Mesenchymal stem cell (in vitro differentiated cells and primary cell): Measurements from ENCODE around the gene HSD3B7.

Source experiments
- DNase-seq: peaks from one replicate; pipeline ENCODE4 v3.0.0-alpha.2; 2013
- H2AFZ ChIP-seq: one replicate; pipeline ENCODE4 v1.6.1; 2013; ENCODE audit warnings: low read depth, mild to moderate bottlenecking, control low read depth, inconsistent platforms, low read length, moderate library complexity
- H2AK5ac ChIP-seq: 2 replicates; pipeline ENCODE4 v1.6.1; 2013; ENCODE audit warnings: low read length, moderate library complexity, mild to moderate bottlenecking, inconsistent platforms; ENCODE audit not compliant: severe bottlenecking
- H2BK120ac ChIP-seq: one replicate; pipeline ENCODE4 v1.6.1; 2013; ENCODE audit warnings: low read depth, mild to moderate bottlenecking, inconsistent platforms, low read length, moderate library complexity
- H2BK12ac ChIP-seq, 2 experiments: one replicate each; pipeline ENCODE4 v1.6.1; 2013; ENCODE audit warnings: inconsistent platforms in 2 of 2, low read length in 2 of 2, mild to moderate bottlenecking in 2 of 2, moderate library complexity in 2 of 2, control low read depth in 1 of 2
- H2BK15ac ChIP-seq: one replicate; pipeline ENCODE4 v1.6.1; 2013; ENCODE audit warnings: mild to moderate bottlenecking, low read depth, inconsistent platforms; ENCODE audit not compliant: poor library complexity, severe bottlenecking
- H2BK5ac ChIP-seq: 2 replicates; pipeline ENCODE4 v1.6.1; 2013; ENCODE audit warnings: low read depth, mild to moderate bottlenecking, low read length, control low read depth, inconsistent platforms; ENCODE audit not compliant: poor library complexity, severe bottlenecking
- H3K14ac ChIP-seq, 2 experiments: one replicate each; pipeline ENCODE4 v1.6.1; 2013; ENCODE audit warnings: inconsistent platforms in 2 of 2, low read length in 2 of 2, control low read depth in 1 of 2, mild to moderate bottlenecking in 1 of 2, moderate library complexity in 1 of 2
- H3K18ac ChIP-seq, 2 experiments: one replicate each; pipeline ENCODE4 v1.6.1; 2013; ENCODE audit warnings: inconsistent platforms in 2 of 2, low read length in 2 of 2, control low read depth in 1 of 2, low read depth in 1 of 2, mild to moderate bottlenecking in 1 of 2
- H3K23ac ChIP-seq, 2 experiments: one replicate each; pipeline ENCODE4 v1.6.1; 2013; ENCODE audit warnings: inconsistent platforms in 2 of 2, low read length in 2 of 2, mild to moderate bottlenecking in 2 of 2, moderate library complexity in 2 of 2, control low read depth in 1 of 2
- H3K27ac ChIP-seq: 2 replicates; pipeline ENCODE4 v1.5.1; 2013; ENCODE audit warnings: mild to moderate bottlenecking, moderate library complexity, low read length, control low read depth, inconsistent platforms; ENCODE audit not compliant: poor library complexity, severe bottlenecking
- H3K27me3 ChIP-seq, 2 experiments: 2 replicates each; pipeline versions ENCODE4 v1.6.1 to v1.7.0; 2013; ENCODE audit warnings: low read length in 2 of 2, mild to moderate bottlenecking in 2 of 2, moderate library complexity in 2 of 2, control low read depth in 1 of 2, inconsistent platforms in 1 of 2; ENCODE audit not compliant: control insufficient read depth in 1 of 2, insufficient read depth in 1 of 2
- H3K36me3 ChIP-seq, 2 experiments: 2 replicates each; pipeline versions ENCODE4 v1.6.1 to v1.7.0; 2013; ENCODE audit warnings: low read length in 2 of 2, control low read depth in 1 of 2, inconsistent platforms in 1 of 2, low read depth in 1 of 2, mild to moderate bottlenecking in 1 of 2; ENCODE audit not compliant: insufficient read depth in 2 of 2, control insufficient read depth in 1 of 2
- H3K4ac ChIP-seq, 2 experiments: one replicate each; pipeline ENCODE4 v1.6.1; 2013; ENCODE audit warnings: inconsistent platforms in 2 of 2, low read length in 2 of 2, mild to moderate bottlenecking in 2 of 2, moderate library complexity in 2 of 2, control low read depth in 1 of 2, low read depth in 1 of 2
- H3K4me1 ChIP-seq: 2 replicates; pipeline ENCODE4 v1.6.1; 2013; ENCODE audit warnings: low read depth, low read length, control low read depth; ENCODE audit not compliant: control insufficient read depth, insufficient read depth
- H3K4me2 ChIP-seq: 2 replicates; pipeline ENCODE4 v1.6.1; 2013; ENCODE audit warnings: low read length, mild to moderate bottlenecking, inconsistent platforms; ENCODE audit not compliant: poor library complexity, severe bottlenecking
- H3K4me3 ChIP-seq, 2 experiments: 2 replicates each; pipeline versions ENCODE4 v1.5.1 to v1.7.0; 2013; ENCODE audit warnings: low read length in 2 of 2, mild to moderate bottlenecking in 2 of 2, control low read depth in 1 of 2, low read depth in 1 of 2; ENCODE audit not compliant: insufficient read depth in 1 of 2
- H3K79me1 ChIP-seq: replicated peaks from 2 replicates; pipeline ENCODE4 v1.6.1; 2013; ENCODE audit warnings: mild to moderate bottlenecking, control low read depth, low read length, inconsistent platforms; ENCODE audit not compliant: poor library complexity, severe bottlenecking
- H3K9ac ChIP-seq: 2 replicates; pipeline ENCODE4 v1.7.0; 2013; ENCODE audit warnings: mild to moderate bottlenecking, low read length, moderate library complexity
- H3K9me3 ChIP-seq: 2 replicates; pipeline ENCODE4 v1.7.0; 2013; ENCODE audit warnings: mild to moderate bottlenecking, low read length; ENCODE audit not compliant: control insufficient read depth
- H4K8ac ChIP-seq: one replicate; pipeline ENCODE4 v1.6.1; 2013; ENCODE audit warnings: inconsistent platforms, mild to moderate bottlenecking, low read length, moderate library complexity
- H4K91ac ChIP-seq: one replicate; pipeline ENCODE4 v1.6.1; 2013; ENCODE audit warnings: mild to moderate bottlenecking, low read length, inconsistent platforms
- WGBS: methylation state at CpG from one replicate; pipeline ENCODE4 v1.1.7; 2013; ENCODE audit warnings: mixed read lengths; 5-methylcytosine and 5-hydroxymethylcytosine counted together

The HSD3B7 gene

GRCh38 chr16:30998852-30999761 is 14.1 kb downstream of the HSD3B7 start:
- Histone ChIP-seq H3K23ac (peak overlapping the region in 1 of 2 experiments; percentile 26), H3K27me3 (no peaks in the 10 kb centered on the region), H2AFZ (no peak overlapping the region), H2AK5ac (peak overlapping the region; percentile 67), H3K9ac (peak overlapping the region; percentile 92), H3K4me1 (peaks cover 30% of the 10 kb centered on the region), H3K27ac (peak overlapping the region; percentile 98), H3K4me2 (no peak overlapping the region), H3K9me3 (no peaks in the 10 kb centered on the region), H2BK120ac (no peak overlapping the region), H3K4ac (no peak overlapping the region), H3K14ac (no peak overlapping the region), H3K4me3 (peak overlapping the region in 1 of 2 experiments; percentile 35), H3K79me1 (peaks cover 13% of the 10 kb centered on the region), H4K91ac (no peak overlapping the region), H2BK15ac (no peak overlapping the region), H4K8ac (no peak overlapping the region), H2BK12ac (peak overlapping the region in 1 of 2 experiments; percentile 39), H3K18ac (peak overlapping the region in 1 of 2 experiments; percentile 44), H2BK5ac (peak overlapping the region; percentile 12), H3K36me3 (peaks cover 0 to 6% of the 10 kb centered on the region in 2 experiments)
- 89% methylated on average over 5 of the region's 6 CpGs for WGBS
- peak; percentile 12 for DNase-seq

- Histone ChIP-seq H3K27ac (no peak overlapping the region), H3K79me1 (peaks cover 19% of the 10 kb centered on the region), H3K18ac (no peak overlapping the region), H3K36me3 (peaks cover 0 to 6% of the 10 kb centered on the region in 2 experiments), H2AK5ac (no peak overlapping the region), H3K4me2 (no peak overlapping the region), H3K4me3 (no peak overlapping the region), H3K9me3 (no peaks in the 10 kb centered on the region), H3K4me1 (peaks cover 32% of the 10 kb centered on the region), H3K9ac (no peak overlapping the region), H2AFZ (no peak overlapping the region), H2BK12ac (no peak overlapping the region), H3K27me3 (no peaks in the 10 kb centered on the region), H2BK15ac (no peak overlapping the region), H2BK120ac (no peak overlapping the region), H3K23ac (no peak overlapping the region), H2BK5ac (no peak overlapping the region), H3K14ac (no peak overlapping the region), H4K91ac (no peak overlapping the region), H4K8ac (no peak overlapping the region), H3K4ac (no peak overlapping the region)
- 97% methylated on average over 17 of the region's 19 CpGs for WGBS
- no peak for DNase-seq
These were observed 15.8 kb downstream of the HSD3B7 start for GRCh38 chr16:31000671-31001382.

GRCh38 chr16:31001507-31002249 is 16.7 kb downstream of the HSD3B7 start:
- DNase-seq = no peak
- 85% methylated on average over 16 of the region's 16 CpGs for WGBS
- no peaks in the 10 kb centered on the region for H3K27me3 ChIP-seq
- peaks cover 35% of the 10 kb centered on the region for H3K4me1 ChIP-seq
- H2BK12ac ChIP-seq = no peak overlapping the region
- H3K9ac ChIP-seq = no peak overlapping the region
- no peak overlapping the region for H2BK120ac ChIP-seq
- no peak overlapping the region for H3K14ac ChIP-seq
- no peak overlapping the region for H3K4ac ChIP-seq
- H3K4me2 ChIP-seq = no peak overlapping the region
- no peak overlapping the region for H2BK15ac ChIP-seq
- H3K27ac ChIP-seq = no peak overlapping the region
- no peaks in the 10 kb centered on the region for H3K9me3 ChIP-seq
- H4K8ac ChIP-seq = no peak overlapping the region
- H2AK5ac ChIP-seq = no peak overlapping the region
- H2BK5ac ChIP-seq = no peak overlapping the region
- H3K18ac ChIP-seq = no peak overlapping the region
- H4K91ac ChIP-seq = no peak overlapping the region
- no peak overlapping the region for H3K23ac ChIP-seq
- H3K79me1 ChIP-seq = peaks cover 19% of the 10 kb centered on the region
- H2AFZ ChIP-seq = no peak overlapping the region
- no peak overlapping the region for H3K4me3 ChIP-seq
- peaks cover 0 to 6% of the 10 kb centered on the region in 2 experiments for H3K36me3 ChIP-seq
